Left lobe of liver (tissue), 2 donors: Measurements from ENCODE around the gene TNFRSF4. TPM values are rescaled to one million over a fixed set of nuclear protein-coding genes. Genes with fewer than 3 reads are reported as not detected.

Experiments used
- ATAC-seq: fragments of 200-7000 bp; cut with Tn5 transposase; one replicate; pipeline ENCODE4 v1.9.1; 2020; ENCODE audit warnings: mild to moderate bottlenecking, moderate library complexity
- DNase-seq: peaks from one replicate; pipeline ENCODE4 v3.0.0-alpha.2; 2020; ENCODE audit warnings: low spot score
- total RNA-seq: library from RNA; stranded (reverse); gene quantifications from one replicate; pipeline ENCODE4 v1.2.1, GENCODE V29; 2021
- donor health status: DM: no; HTN: no; CAD: no; lungs with moderate emphysema.
- donor health status: DM: no; HTN: yes; CAD: no.

The TNFRSF4 gene
- total RNA-seq, 1 donor from 2014 or later = 0.38 TPM

DNA sequence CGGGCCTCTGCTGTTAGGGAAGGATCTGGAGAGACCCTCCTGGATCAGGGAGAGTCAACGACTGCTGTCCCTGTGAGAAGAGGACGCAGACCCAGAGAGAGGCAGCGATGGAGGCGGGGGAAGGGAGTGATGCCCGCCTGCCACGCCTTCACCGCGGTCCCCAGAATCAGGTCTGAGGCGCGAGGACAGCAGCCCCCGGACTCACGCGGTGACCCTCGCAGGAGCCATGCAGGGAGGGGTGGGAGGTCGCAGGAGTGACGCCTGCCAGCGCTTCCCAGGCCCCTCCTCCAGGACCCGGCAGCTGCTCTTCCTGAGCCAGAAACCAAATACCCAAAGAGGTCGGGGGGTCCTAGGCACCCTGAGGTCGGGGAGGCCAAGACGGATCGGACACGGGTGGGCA, 6.2 kb upstream of the TNFRSF4 start:
- ATAC-seq (no peak), DNase-seq (no peak)

DNA sequence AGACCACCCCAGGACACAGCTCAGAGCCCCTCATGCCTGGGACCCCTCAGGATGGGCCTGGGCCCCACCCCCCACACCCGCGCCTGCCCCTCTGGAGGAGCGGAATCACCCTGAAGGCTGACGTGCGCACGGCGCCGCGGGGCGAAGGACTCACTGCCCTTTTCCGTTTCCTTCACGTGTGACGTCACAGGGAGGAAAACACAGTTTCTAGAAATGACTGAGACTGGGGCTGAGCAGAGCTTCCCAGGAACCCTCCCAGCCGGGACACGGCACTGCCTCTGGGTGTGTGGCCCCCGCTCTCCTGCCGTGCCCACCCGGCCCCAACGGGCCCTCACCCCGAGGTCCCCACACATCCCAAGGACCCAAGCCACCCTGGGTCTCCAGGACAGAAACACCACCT, 5.4 kb upstream of the TNFRSF4 start:
- no peak for ATAC-seq
- DNase-seq = no peak

DNA sequence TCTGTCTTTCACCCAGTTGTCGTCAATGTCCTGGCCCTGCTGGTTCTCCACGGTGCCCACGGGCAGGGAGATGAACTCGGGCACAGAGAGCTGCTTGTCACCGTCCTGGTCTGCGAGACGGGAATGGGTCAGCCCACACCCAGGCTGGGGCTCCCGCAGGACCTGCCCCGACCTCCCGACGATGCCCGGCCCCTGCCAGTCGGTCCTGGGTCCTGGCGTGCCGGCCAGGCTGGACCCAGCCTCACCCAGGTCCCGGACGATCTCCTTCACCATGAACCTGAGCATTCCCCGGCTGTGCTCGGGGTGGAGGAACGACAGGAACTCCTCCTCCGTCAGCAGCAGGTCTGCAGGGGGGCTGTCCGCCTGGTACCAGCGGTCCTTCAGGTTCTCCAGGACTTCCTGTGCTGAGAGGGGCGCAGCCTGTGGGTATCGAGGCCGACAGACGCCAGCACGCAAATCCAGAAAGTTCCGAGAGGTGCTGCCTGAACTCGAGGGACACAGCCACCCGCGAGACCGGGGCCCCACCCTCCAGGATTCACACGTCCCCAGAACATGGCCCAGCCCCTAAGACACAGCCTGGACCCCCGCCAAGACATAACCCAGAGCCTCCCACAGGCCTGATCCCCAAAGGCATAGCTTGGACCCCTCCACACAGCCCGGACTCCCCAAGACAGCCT, 4.7 kb upstream of the TNFRSF4 start:
- ATAC-seq (no peak), DNase-seq (no peak)

DNA sequence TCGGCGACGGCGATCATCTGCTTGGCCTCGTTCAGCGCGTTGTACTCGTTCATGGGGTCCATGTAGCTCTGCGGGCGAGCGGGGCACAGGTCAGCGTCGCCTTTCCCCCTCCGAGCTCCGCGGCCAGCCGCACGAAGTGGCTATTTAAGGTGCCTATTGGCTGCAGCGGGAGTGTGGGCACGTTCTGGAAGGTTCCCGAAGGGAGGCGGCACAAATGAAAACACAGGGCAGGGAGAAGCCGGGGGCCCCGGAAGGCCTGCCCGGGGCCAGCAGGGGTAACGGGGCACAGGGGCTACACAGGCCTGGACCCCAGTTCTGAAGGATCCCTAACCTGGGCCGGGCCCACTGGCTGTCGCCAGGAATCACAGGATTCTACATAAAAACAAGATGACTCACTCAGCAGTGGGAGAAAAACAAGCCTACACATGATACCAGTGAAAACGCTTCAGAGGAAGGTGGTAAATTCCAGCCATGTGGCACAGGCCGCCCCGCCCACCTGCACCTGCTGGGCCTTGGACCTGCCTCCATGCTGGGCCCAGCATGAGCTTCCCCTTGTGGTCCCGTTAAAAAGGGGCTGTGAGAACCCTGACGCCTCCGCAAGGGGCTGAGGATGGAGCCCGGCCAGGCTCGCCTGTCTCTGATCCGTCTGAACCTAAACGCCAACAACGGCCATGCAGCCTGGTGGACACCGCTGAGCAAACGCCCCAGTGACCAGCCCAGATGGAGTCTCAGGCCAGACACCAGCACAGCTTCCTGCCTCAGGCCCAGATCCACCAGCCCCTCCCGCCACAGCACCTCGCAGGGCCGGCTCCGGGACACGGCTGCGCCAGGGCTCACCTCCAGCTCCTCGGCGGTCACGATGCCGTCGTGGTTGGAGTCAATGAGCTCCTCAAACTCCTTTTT, 3.9 kb upstream of the TNFRSF4 start:
- no peak for ATAC-seq
- no peak for DNase-seq

DNA sequence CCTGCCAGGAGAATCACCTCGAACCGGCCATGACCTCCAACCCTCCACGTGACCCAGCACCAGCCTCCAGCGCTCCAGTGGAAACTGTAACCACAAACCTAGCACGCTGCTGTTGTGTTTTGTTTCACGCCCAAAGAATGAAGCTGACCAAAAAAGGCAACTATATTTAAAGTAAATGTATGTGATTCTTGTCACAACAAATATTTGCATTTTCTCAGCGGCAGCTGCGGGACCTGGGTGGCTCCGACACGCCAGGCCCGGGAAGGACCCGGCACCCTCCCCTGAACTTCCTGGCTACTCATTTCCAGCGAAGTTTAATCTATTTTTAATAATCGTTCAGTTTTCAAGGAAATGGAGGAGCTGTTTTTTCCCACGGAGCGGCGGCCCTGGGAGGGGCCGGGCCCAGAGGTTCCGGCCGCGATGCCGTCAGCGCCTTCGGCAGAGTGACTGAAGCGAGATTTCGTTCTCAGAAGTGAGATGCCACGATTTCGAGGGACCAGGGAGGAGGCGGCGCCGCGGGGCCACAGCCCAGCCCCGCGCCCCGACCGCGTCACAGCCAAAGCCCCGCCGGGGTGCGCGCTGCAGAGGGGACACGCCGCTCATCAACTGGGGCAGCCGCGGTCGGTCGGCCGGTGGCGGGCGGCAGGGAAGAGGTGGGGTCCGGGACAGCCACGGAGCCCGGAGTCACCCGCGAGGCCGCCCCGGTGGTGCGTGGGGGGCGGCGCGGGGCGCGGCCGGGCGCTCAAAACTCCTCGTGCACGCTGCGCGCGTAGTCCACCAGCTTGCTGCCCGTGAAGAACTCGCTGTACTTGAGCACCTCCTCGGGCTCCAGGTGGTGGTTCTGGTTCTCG, 3.0 kb upstream of the TNFRSF4 start:
- DNase-seq (no peak), ATAC-seq (no peak)

DNA sequence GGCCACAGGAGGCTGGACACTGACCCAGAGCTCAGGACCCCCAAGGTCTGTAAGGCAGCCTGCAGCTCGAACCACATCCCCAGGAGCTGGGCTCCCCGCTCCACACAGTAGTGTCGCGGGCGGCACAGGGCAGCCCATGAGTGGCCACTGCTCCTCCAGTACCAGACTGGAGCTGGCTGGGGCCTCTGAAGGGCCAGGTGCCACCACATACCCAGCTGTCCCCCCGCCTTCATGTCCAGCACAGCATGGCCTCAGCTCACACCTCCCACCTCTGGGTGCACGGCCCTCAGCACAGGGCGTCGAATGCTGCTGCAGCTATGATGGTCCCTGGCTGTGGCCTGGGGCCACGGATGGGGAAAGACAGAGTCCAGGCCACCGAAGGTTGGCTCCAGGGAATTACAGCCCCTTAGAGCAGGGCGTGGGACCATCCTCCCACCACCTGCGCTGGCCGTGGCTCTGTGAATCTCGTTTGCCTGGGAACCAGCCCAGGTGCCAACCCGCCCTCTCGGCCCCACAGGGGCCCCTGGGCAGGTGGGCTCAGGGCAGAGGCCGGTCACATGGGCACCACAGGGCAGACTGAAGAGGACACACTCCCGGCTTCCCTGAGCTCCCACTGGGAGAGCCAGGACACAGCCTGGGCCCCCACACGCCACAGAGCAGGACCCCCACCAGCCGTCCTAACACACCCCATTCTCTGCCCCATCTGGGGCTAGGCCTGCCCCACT, 2.1 kb upstream of the TNFRSF4 start:
- DNase-seq (no peak), ATAC-seq (peak; percentile 8)

DNA sequence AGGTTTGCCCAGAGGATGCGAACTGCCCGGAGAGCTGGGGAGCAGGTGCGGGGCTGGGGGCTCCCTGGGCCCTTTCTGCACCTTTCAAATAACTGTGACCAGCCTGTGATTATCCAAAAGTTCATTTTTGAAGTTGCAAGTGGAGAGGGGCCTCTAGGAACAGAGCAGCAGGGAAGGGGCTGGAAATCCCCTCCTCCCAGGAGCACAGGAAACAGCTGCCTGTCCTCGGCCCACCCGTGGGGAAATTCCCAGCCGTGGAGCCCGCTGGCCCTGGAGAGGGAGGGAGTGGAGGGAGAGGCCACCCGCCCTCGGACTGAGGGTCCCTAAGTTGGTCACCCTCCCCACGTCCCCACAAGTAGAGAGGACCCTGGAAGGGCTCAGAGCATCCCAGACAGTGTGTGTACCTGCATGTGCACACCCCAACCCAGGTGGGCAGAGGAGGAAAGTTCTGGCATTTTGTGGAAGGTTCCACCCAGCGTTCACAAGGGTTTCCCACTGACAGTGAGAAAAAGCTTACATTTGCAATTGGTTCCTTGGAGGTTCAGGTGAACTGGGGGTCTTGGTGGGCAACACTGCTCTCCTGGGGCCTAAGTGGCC, 1.2 kb upstream of the TNFRSF4 start:
- no peak for DNase-seq
- no peak for ATAC-seq

DNA sequence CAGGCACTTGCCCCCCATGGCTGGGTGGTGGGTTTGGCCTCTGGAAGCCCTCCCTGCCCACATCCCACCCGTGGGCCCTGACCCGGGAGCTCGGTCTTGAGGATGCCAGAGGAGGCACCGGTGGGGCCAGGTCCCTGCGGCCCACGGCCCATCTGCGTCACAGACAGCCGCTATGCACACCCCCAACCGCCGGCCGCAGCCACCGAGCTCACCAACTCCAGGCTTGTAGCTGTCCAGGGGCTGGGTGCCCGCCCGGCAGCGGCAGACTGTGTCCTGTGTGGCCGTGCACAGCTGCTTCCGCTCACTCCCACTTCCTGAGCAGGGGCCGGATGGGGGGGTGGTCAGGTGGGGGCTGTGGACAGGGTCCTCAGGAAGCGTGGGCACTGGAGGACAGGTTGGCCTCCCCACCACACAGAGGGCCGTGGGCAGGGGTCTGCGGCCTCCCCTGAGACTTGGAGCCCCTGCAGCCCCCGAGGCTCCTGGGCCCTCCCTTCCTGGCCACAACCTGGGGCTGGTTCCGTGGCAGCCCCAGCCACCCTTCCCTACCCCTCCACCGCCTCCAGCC, 1.1 kb downstream of the TNFRSF4 start:
- DNase-seq = no peak

DNA sequence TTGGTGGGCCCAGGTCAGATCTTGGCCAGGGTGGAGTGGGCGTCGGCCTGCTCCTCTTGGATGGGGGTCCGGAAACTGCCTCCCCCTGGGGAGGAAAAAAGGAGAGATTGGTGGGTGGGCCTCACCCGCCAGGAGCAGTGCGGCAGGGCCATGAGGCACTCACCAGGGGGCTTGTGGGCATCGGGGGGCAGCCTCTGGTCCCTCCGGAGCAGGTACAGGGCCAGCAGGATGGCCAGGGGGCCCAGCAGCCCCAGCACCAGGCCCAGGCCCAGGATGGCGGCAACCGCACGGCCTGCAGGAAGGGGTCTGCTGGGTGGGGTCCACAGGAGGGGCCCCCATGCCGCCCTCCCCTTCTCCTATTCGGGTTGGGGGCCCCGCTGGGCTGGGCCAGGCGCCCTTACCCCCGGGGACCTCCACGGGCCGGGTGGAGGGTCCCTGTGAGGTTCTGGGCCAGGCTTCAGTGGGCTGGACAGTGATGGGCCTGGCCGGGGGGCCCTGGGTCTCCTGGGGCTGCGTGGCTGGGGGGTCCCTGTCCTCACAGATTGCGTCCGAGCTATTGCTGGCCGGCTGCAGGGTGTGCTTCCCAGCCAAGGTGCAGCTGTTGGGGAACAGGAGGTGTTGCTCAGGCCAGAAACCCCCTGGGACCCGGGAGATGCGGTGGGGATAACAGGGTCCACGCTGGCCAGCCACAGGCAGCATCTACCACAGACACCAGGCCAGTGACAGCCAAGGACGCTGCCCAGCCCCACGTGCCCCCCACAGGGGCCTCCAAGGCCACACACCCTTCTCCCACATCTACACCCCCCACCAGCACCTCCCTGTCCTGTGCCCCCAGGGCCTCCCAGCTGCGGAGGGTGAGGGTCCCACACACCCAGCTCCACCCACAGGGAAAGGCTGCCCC, 2.2 kb downstream of the TNFRSF4 start:
- no peak for ATAC-seq
- DNase-seq = no peak

More for the DNA sequence above, 1.1 kb downstream of the TNFRSF4 start:
- peak; percentile 25 for ATAC-seq

DNA sequence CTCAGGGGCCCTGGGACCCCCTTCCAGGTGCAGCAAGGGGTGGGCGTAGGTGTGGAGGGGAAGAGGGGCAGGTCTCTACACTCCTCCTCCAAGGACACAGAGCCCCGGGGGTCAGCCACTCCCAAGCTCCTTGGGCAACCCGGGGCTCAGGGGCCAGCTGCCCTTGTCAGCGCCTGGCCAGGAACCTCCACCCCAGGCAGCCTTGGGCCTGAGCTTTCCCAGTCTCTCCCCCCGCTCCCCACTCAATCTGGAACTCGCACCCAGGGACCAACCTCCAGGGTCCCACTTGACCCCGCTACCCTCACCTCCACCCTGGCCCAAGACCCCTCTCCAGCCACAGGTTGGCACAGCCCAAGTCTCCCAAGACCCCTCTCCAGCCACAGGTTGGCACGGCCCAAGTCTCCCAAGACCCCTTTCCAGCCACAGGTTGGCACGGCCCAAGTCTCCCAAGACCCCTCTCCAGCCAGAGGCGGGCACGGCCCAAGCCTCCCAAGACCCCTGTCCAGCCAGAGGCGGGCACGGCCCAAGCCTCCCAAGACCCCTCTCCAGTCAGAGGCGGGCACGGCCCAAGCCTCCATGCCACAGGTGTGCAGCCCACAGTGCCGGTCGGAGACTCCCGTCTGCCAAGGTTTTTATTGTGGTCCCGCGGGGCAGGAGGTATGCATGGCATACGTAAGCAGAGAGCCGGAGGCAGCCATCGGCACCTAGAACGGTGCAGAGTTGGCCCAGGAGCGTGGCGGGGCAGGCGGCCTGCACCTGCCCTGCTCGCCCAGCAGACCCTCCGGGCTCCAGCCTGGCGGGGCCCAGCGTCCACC, 3.0 kb downstream of the TNFRSF4 start:
- DNase-seq (no peak), ATAC-seq (no peak)

DNA sequence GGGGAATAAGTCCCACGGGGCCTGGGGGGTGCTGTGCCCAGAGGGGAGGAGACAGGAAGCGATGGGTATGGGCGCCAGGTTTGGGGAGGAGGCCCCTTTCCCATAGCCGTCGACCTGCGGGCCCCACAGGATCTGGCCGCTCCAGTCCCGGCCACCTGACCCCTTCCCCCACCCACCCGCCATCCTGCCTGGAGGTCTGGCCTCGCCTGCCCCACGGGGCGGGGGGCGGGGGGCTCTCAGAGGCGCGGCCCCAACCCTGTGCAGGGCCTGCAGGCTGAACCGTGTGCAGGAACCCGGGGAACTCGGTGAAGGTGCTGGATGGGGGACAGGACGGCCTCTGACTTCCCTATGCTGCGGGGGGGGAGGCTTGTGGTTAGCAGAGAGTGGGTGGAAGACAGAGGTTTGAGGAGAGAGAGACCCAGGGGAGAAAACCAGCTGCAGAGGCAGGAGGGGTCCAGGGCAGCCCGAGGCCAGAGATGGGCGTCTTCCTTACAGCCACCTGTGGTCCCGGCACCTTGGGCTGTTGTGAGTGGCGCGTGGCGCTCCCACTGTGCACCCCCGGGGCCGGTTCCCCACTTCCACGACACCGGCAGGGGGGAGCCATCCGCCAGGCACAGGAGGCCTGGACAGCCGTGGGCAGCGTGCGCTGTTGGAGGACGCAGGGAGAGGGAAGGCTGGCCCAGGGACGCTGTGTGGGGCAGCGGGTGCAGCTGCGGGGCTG, 5.1 kb downstream of the TNFRSF4 start:
- ATAC-seq (no peak), DNase-seq (no peak)

DNA sequence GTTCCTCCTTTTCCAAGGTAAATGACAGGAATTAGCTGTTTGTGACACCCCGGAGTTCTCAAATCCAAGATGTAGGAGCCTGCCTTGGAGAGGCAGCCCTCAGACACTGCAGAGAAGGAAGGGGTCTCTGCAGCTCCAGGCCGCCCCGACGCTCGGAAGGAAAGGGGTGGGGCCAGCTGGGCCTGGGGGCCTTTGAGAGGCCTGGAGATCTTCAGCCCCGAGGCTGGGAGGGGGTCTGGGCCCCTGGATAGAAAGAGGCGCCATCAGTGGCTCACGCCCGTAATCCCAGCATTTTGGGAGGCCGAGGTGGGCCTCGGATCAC, 6.4 kb downstream of the TNFRSF4 start:
- no peak for DNase-seq

DNA sequence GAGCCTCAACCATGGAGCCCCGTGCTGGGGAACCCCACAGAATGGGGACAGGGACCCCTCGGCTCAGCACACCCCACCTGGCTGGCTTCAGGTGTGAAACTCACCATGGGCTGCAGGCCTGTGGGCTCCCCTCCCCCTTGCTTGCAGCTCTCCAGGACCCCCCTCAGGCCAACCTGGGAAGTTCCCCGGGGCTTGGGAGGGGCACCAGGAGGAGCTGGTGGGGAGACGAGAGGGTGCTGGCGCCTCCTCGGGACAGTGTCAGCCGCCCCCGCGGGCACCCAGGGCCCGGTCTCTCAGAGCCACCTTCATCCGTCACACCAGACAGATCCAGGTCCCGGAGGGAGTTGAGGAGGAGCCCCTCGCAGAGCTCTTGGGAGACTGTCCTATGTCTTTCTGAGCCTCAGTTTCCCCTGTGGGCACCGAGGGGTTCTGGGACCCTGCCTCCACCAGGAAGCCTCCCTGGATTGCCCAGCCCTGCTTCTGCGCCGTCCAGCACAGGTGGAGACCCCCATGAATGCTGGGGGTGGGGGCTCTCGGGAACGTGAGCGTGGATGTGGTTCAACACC, 6.9 kb downstream of the TNFRSF4 start:
- DNase-seq (no peak), ATAC-seq (no peak)

More for the DNA sequence above, 6.4 kb downstream of the TNFRSF4 start:
- no peak for ATAC-seq

DNA sequence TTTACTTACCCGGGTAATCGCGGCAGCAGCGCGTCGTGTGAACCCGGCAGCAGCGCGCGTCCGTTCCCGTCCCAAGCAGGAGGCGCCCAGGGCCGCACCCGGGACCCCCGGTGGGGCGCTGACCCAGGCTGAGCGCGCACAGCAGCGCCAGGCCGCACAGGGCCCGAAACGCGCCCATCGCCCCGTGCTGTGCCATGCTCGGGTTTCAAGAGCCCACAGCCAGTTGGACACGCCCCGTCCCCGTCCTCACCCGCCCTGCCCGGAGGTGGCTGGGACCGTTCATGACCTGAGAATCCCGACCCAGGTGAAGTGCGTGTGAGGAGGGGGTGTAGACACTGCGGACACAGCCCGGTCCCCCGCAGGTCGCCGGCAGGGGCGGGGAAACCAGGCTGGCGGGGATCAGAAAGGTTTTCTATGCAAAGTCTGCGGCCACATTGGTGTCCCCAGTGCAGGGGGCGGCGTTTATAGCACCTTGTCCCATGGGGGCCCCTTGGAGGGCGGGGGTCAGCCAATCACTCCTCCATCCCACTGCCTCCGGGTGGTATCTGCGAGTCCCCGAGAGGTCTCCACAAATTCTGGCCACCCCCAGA, 7.5 kb downstream of the TNFRSF4 start, which contains the start of gene TNFRSF18:
Gene TNFRSF18, minus strand, starts transcription at position 217 of the 590 bp plus-strand sequence. Its CDS starts 21 bp downstream, at position 196.
- ATAC-seq (peak; percentile 58), DNase-seq (no peak)

DNA sequence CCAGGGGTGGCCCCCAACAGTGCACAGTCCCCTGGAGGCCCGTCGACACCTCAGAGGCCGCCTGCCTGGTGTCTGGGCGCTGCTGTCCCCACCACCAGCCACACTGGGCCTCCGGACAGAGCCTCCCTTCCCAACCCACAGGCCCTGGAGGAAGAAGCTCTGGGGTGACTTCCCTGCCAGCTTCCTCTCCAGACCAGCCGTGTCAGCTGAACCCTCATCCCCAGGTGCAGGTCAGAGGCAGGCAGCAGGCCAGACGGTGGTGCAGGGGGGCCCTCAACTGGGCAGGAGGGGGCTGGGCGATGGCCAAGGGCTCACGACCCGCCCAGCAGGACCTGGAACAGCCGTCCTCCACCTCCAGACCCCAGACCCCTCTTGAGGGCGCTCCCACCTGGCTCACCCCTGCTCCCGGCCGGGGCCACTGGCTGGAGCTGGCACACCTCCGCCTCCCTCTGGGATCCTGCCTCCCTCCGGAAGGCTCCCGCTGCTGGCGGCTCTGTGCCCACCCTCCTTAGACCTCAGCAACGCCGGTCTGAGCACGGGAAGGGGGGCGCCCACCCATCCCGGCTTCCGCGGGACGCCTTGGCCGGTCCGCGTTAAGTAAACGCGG, 8.1 kb downstream of the TNFRSF4 start:
- no peak for ATAC-seq

More for the DNA sequence above, 8.1 kb downstream of the TNFRSF4 start:
- DNase-seq = no peak
